ENCODE measurements around the gene POSTN.
"Not testable (repeated sequence)": the region's sequence is repeated elsewhere in the genome, so short reads cannot be mapped to it uniquely, and the experiment has no call there.

The POSTN gene

GRCh38 chr13:37561031-37561430 is 37.5 kb downstream of the POSTN start:
- no peak overlapping the region for H3K27ac ChIP-seq (ENCODE audit: low read depth, low read length)
- H3K9ac ChIP-seq (ENCODE audit: low read length in 5 of 5): no peak overlapping the region
- no peaks in the 10 kb centered on the region for H3K4me1 ChIP-seq (ENCODE audit: control insufficient read depth in 5 of 5, insufficient read depth in 5 of 5, low read length in 5 of 5)
- H3K36me3 ChIP-seq (ENCODE audit: control insufficient read depth in 5 of 5, insufficient read depth in 5 of 5, low read length in 5 of 5): no peaks in the 10 kb centered on the region
- H3K4me3 ChIP-seq (ENCODE audit: low read depth in 1 of 5, low read length in 5 of 5): no peak overlapping the region
- H3K27me3 ChIP-seq (ENCODE audit: control insufficient read depth in 5 of 5, insufficient read depth in 4 of 5, low read length in 5 of 5): no peaks in the 10 kb centered on the region
- peaks cover 0 to 9% (median 0%) of the 10 kb centered on the region in 5 donors for H3K9me3 ChIP-seq (ENCODE audit: control insufficient read depth in 5 of 5, low read length in 5 of 5)

DNA sequence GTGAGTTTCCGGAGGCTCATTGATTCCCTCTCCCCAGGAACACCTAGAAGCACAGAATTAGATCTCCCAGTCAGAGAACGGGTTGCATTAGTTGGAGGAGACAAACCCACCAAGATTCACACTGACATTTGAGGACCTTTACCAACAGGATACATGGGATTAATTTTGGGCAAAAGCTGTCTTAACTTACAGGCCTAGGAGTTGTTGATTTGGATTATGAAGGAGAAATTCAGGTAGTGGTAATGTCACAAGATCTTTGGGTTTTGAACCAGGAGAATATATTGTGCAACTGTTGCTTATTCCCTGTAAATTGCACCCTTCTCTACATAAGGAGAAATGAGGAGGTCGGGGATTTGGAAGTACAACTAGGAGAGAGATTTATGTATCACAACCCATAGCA is 38.0 kb downstream of the POSTN start:
- no peaks in the 10 kb centered on the region for H3K4me1 ChIP-seq (ENCODE audit: control insufficient read depth in 5 of 5, insufficient read depth in 5 of 5, low read length in 5 of 5)
- H3K27ac ChIP-seq (ENCODE audit: low read depth, low read length): no peak overlapping the region
- peaks cover 0 to 9% (median 0%) of the 10 kb centered on the region in 5 donors for H3K9me3 ChIP-seq (ENCODE audit: control insufficient read depth in 5 of 5, low read length in 5 of 5)
- no peaks in the 10 kb centered on the region for H3K36me3 ChIP-seq (ENCODE audit: control insufficient read depth in 5 of 5, insufficient read depth in 5 of 5, low read length in 5 of 5)
- no peaks in the 10 kb centered on the region for H3K27me3 ChIP-seq (ENCODE audit: control insufficient read depth in 5 of 5, insufficient read depth in 4 of 5, low read length in 5 of 5)
- H3K9ac ChIP-seq (ENCODE audit: low read length in 5 of 5): no peak overlapping the region
- H3K4me3 ChIP-seq (ENCODE audit: low read depth in 1 of 5, low read length in 5 of 5): no peak overlapping the region

DNA sequence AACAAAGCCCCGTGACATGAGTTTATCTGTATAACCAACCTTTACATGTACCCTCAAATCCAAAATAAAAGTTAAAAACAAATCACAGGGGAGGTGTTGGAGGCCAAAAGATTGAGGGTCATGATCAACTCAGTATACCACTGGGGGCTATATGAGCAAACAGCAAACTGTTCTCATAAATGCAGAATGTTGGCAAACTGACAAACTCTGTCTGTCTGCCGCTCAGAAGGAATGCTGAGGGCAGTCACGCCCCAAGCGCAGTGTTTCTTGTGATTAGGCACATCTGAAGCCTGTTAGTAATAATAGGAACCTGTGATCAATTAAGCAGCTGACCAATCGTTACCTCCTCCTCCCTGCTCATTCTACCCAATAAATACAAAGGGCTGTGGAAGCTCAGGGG is 39.8 kb downstream of the POSTN start:
- H3K9me3 ChIP-seq (ENCODE audit: control insufficient read depth in 5 of 5, low read length in 5 of 5); H3K9ac ChIP-seq (ENCODE audit: low read length in 5 of 5); H3K27ac ChIP-seq (ENCODE audit: low read depth, low read length); H3K27me3 ChIP-seq (ENCODE audit: control insufficient read depth in 5 of 5, insufficient read depth in 4 of 5, low read length in 5 of 5); H3K36me3 ChIP-seq (ENCODE audit: control insufficient read depth in 5 of 5, insufficient read depth in 5 of 5, low read length in 5 of 5); H3K4me1 ChIP-seq (ENCODE audit: control insufficient read depth in 5 of 5, insufficient read depth in 5 of 5, low read length in 5 of 5); H3K4me3 ChIP-seq (ENCODE audit: low read depth in 1 of 5, low read length in 5 of 5): not testable (repeated sequence)

DNA sequence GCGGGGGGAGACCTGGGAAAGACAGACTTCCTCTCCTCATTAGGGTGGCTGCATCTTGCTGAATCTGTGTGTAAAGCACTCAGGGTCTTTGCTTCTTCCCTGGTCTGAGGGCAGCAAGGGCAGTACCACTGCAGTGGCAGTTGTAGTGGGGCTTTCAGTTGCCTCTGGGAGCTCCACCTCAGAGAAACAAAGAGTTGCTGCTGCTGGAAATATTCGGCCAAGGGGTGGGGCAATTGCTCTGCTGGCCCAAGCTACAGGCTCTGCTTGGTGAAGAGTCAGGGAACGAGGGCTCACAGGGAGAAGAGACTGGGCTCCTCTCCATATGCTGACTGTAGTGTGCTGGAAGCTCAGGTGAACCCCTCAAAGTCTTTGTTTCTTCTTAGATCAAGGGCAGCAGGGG is 52.5 kb downstream of the POSTN start:
- Histone ChIP-seq H3K27ac (ENCODE audit: low read depth, low read length) (no peak overlapping the region), H3K4me3 (ENCODE audit: low read depth in 1 of 5, low read length in 5 of 5) (no peak overlapping the region), H3K9ac (ENCODE audit: low read length in 5 of 5) (no peak overlapping the region), H3K27me3 (ENCODE audit: control insufficient read depth in 5 of 5, insufficient read depth in 4 of 5, low read length in 5 of 5) (peaks cover 0 to 6% (median 0%) of the 10 kb centered on the region in 5 donors), H3K4me1 (ENCODE audit: control insufficient read depth in 5 of 5, insufficient read depth in 5 of 5, low read length in 5 of 5) (no peaks in the 10 kb centered on the region), H3K9me3 (ENCODE audit: control insufficient read depth in 5 of 5, low read length in 5 of 5) (peaks cover 0 to 5% (median 0%) of the 10 kb centered on the region in 5 donors), H3K36me3 (ENCODE audit: control insufficient read depth in 5 of 5, insufficient read depth in 5 of 5, low read length in 5 of 5) (no peaks in the 10 kb centered on the region)

DNA sequence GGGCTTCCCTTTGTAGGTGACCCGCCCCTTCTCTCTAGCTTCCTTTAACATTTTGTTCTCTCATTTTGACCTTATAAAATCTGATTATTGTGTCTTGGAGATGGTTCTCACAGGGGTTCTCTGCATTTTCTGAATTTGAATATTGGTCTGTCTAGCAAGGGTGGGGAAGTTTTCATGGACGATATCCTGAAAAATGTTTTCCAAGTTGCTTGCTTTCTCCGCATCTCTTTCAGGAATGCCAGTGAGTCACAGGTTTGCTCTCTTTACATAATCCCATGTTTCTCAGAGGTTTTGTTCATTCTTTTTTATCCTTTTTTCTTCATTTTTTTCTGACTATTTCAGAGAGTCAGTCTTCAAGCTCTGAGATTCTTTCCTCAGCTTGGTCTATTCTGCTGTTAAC is 53.6 kb downstream of the POSTN start:
- Histone ChIP-seq H3K27ac (ENCODE audit: low read depth, low read length) (no peak overlapping the region), H3K4me3 (ENCODE audit: low read depth in 1 of 5, low read length in 5 of 5) (no peak overlapping the region)

DNA sequence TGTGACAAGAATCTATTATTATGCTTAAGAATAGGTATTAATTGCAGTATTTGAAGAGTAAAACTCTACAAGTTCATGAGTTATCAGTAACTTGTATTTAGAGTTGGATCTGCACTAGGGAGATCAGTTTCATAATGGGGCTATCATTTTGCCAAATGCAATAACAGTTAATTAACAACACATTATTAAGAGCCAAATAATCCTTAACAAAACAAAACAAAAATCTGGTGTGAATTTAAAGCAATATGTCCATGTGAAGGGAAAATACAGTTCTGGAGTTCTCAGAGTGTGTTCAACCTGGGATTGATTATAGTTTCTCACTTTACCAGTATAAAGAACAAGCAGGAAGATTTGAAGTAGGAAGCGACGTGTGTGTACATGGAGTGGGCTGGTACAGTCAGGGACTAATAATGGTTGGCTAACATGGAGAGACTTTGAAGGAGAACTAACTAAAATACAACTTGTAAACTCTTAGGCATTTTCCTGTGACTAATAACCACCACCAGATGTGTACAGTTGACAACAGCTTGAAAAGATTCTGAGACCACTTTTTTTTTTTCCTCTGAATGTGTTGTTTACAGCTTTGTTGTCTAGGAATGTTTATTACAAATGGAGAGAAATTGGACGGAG is 58.5 kb downstream of the POSTN start:
- Histone ChIP-seq H3K9ac (ENCODE audit: low read length in 5 of 5) (no peak overlapping the region), H3K27ac (ENCODE audit: low read depth, low read length) (no peak overlapping the region), H3K4me1 (ENCODE audit: control insufficient read depth in 5 of 5, insufficient read depth in 5 of 5, low read length in 5 of 5) (no peaks in the 10 kb centered on the region), H3K27me3 (ENCODE audit: control insufficient read depth in 5 of 5, insufficient read depth in 4 of 5, low read length in 5 of 5) (no peaks in the 10 kb centered on the region), H3K36me3 (ENCODE audit: control insufficient read depth in 5 of 5, insufficient read depth in 5 of 5, low read length in 5 of 5) (no peaks in the 10 kb centered on the region), H3K9me3 (ENCODE audit: control insufficient read depth in 5 of 5, low read length in 5 of 5) (no peaks in the 10 kb centered on the region), H3K4me3 (ENCODE audit: low read depth in 1 of 5, low read length in 5 of 5) (no peak overlapping the region)

More for the DNA sequence above, 53.6 kb downstream of the POSTN start:
- Histone ChIP-seq H3K27me3 (ENCODE audit: control insufficient read depth in 5 of 5, insufficient read depth in 4 of 5, low read length in 5 of 5) (peaks cover 0 to 6% (median 0%) of the 10 kb centered on the region in 5 donors), H3K4me1 (ENCODE audit: control insufficient read depth in 5 of 5, insufficient read depth in 5 of 5, low read length in 5 of 5) (no peaks in the 10 kb centered on the region), H3K9ac (ENCODE audit: low read length in 5 of 5) (no peak overlapping the region), H3K9me3 (ENCODE audit: control insufficient read depth in 5 of 5, low read length in 5 of 5) (peaks cover 0 to 5% (median 0%) of the 10 kb centered on the region in 5 donors), H3K36me3 (ENCODE audit: control insufficient read depth in 5 of 5, insufficient read depth in 5 of 5, low read length in 5 of 5) (no peaks in the 10 kb centered on the region)

- Histone ChIP-seq H3K4me1 (ENCODE audit: control insufficient read depth in 5 of 5, insufficient read depth in 5 of 5, low read length in 5 of 5) (no peaks in the 10 kb centered on the region), H3K27ac (ENCODE audit: low read depth, low read length) (no peak overlapping the region), H3K9ac (ENCODE audit: low read length in 5 of 5) (no peak overlapping the region), H3K27me3 (ENCODE audit: control insufficient read depth in 5 of 5, insufficient read depth in 4 of 5, low read length in 5 of 5) (no peaks in the 10 kb centered on the region), H3K9me3 (ENCODE audit: control insufficient read depth in 5 of 5, low read length in 5 of 5) (no peaks in the 10 kb centered on the region), H3K36me3 (ENCODE audit: control insufficient read depth in 5 of 5, insufficient read depth in 5 of 5, low read length in 5 of 5) (no peaks in the 10 kb centered on the region), H3K4me3 (ENCODE audit: low read depth in 1 of 5, low read length in 5 of 5) (no peak overlapping the region)
Observed at GRCh38 chr13:37539170-37539569, 59.4 kb downstream of the POSTN start.

GRCh38 chr13:37535501-37535900 is 63.1 kb downstream of the POSTN start:
- H3K9me3 ChIP-seq (ENCODE audit: control insufficient read depth in 5 of 5, low read length in 5 of 5): peaks cover 0 to 9% (median 8%) of the 10 kb centered on the region in 5 donors
- H3K9ac ChIP-seq (ENCODE audit: low read length in 5 of 5): no peak overlapping the region
- H3K36me3 ChIP-seq (ENCODE audit: control insufficient read depth in 5 of 5, insufficient read depth in 5 of 5, low read length in 5 of 5): no peaks in the 10 kb centered on the region
- H3K4me1 ChIP-seq (ENCODE audit: control insufficient read depth in 5 of 5, insufficient read depth in 5 of 5, low read length in 5 of 5): no peaks in the 10 kb centered on the region
- no peaks in the 10 kb centered on the region for H3K27me3 ChIP-seq (ENCODE audit: control insufficient read depth in 5 of 5, insufficient read depth in 4 of 5, low read length in 5 of 5)
- no peak overlapping the region for H3K27ac ChIP-seq (ENCODE audit: low read depth, low read length)
- H3K4me3 ChIP-seq (ENCODE audit: low read depth in 1 of 5, low read length in 5 of 5): no peak overlapping the region

DNA sequence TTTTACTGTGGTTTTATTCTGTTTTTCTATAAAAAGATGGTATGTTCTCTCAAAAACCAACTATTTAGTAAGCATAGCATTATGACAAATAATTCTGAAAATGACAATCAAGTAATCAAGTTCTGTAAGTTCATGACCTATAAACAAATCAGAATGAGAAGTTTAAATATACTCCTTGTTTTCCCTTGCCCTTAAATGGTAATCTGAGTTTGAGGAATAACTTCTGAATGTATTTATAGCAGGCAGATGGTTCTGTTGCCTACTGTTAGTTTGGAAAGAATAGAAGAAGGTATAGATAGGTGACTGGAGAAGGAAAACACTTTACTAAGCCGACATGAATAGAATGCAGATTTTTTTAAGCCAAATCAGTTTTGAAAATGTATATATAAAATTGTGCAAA is 63.9 kb downstream of the POSTN start:
- no peaks in the 10 kb centered on the region for H3K4me1 ChIP-seq (ENCODE audit: control insufficient read depth in 5 of 5, insufficient read depth in 5 of 5, low read length in 5 of 5)

DNA sequence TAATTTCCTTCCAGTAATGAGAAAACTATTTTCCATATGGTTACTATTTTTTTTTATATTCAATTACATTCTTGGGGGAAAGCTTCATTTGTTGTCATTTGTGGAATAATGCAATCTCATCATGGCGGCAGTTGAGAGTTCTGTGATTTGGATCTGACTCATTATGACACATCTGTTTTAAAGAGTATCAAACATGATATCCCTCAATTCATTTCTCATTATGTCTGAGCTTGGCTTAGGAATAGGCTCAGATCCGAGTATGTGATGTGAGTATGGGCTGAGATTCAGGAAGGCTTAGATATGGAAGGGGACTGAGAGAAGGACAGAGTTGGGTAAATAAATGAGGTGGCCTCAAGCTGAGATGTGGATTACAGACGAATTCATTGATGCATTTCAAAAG is 64.4 kb downstream of the POSTN start:
- peaks cover 0 to 9% (median 8%) of the 10 kb centered on the region in 5 donors for H3K9me3 ChIP-seq (ENCODE audit: control insufficient read depth in 5 of 5, low read length in 5 of 5)
- no peak overlapping the region for H3K4me3 ChIP-seq (ENCODE audit: low read depth in 1 of 5, low read length in 5 of 5)
- no peaks in the 10 kb centered on the region for H3K4me1 ChIP-seq (ENCODE audit: control insufficient read depth in 5 of 5, insufficient read depth in 5 of 5, low read length in 5 of 5)
- H3K9ac ChIP-seq (ENCODE audit: low read length in 5 of 5): no peak overlapping the region
- no peaks in the 10 kb centered on the region for H3K36me3 ChIP-seq (ENCODE audit: control insufficient read depth in 5 of 5, insufficient read depth in 5 of 5, low read length in 5 of 5)
- H3K27ac ChIP-seq (ENCODE audit: low read depth, low read length): no peak overlapping the region
- no peaks in the 10 kb centered on the region for H3K27me3 ChIP-seq (ENCODE audit: control insufficient read depth in 5 of 5, insufficient read depth in 4 of 5, low read length in 5 of 5)

More for the DNA sequence above, 63.9 kb downstream of the POSTN start:
- Histone ChIP-seq H3K36me3 (ENCODE audit: control insufficient read depth in 5 of 5, insufficient read depth in 5 of 5, low read length in 5 of 5) (no peaks in the 10 kb centered on the region), H3K27ac (ENCODE audit: low read depth, low read length) (no peak overlapping the region), H3K9ac (ENCODE audit: low read length in 5 of 5) (no peak overlapping the region), H3K9me3 (ENCODE audit: control insufficient read depth in 5 of 5, low read length in 5 of 5) (peaks cover 0 to 9% (median 8%) of the 10 kb centered on the region in 5 donors), H3K27me3 (ENCODE audit: control insufficient read depth in 5 of 5, insufficient read depth in 4 of 5, low read length in 5 of 5) (no peaks in the 10 kb centered on the region), H3K4me3 (ENCODE audit: low read depth in 1 of 5, low read length in 5 of 5) (no peak overlapping the region)
